ENCODE data around the gene LAMA3.

Gene LAMA3

GRCh38 chr18:23779696-23780303, 90.5 kb downstream of the LAMA3 start:
- no peak for DNase-seq (ENCODE audit: low read depth)

- no peak for DNase-seq (ENCODE audit: low read depth)
Measured at GRCh38 chr18:23784832-23785245, 95.6 kb downstream of the LAMA3 start.

GRCh38 chr18:23793051-23793450, 103.8 kb downstream of the LAMA3 start:
- DNase-seq (ENCODE audit: low read depth): no peak

- DNase-seq (ENCODE audit: low read depth): no peak
Measured at GRCh38 chr18:23793985-23794867, 105.0 kb downstream of the LAMA3 start.

GRCh38 chr18:23798249-23798648, 109.0 kb downstream of the LAMA3 start:
- no peak for DNase-seq (ENCODE audit: low read depth)

- no peak for DNase-seq (ENCODE audit: low read depth)
Measured at GRCh38 chr18:23798824-23799223, 109.6 kb downstream of the LAMA3 start.

- DNase-seq (ENCODE audit: low read depth): no peak
Measured at GRCh38 chr18:23799540-23799939, 110.3 kb downstream of the LAMA3 start.

- no peak for DNase-seq (ENCODE audit: low read depth)
Measured at GRCh38 chr18:23800902-23801301, 111.6 kb downstream of the LAMA3 start.

- no peak for DNase-seq (ENCODE audit: low read depth)
Measured at GRCh38 chr18:23802817-23803216, 113.6 kb downstream of the LAMA3 start.

- DNase-seq (ENCODE audit: low read depth): no peak
Measured at GRCh38 chr18:23803755-23804154, 114.5 kb downstream of the LAMA3 start.

GRCh38 chr18:23805898-23806297, 116.6 kb downstream of the LAMA3 start:
- no peak for DNase-seq (ENCODE audit: low read depth)

GRCh38 chr18:23809415-23809814, 120.2 kb downstream of the LAMA3 start:
- no peak for DNase-seq (ENCODE audit: low read depth)

GRCh38 chr18:23810396-23810795, 121.1 kb downstream of the LAMA3 start:
- DNase-seq (ENCODE audit: low read depth): no peak

- no peak for DNase-seq (ENCODE audit: low read depth)
Measured at GRCh38 chr18:23811176-23811575, 121.9 kb downstream of the LAMA3 start.

- no peak for DNase-seq (ENCODE audit: low read depth)
Measured at GRCh38 chr18:23812546-23813440, 123.5 kb downstream of the LAMA3 start.

- no peak for DNase-seq (ENCODE audit: low read depth)
Measured at GRCh38 chr18:23814991-23815614, 125.8 kb downstream of the LAMA3 start.

GRCh38 chr18:23816021-23816420, 126.8 kb downstream of the LAMA3 start:
- DNase-seq (ENCODE audit: low read depth): no peak

- no peak for DNase-seq (ENCODE audit: low read depth)
Measured at GRCh38 chr18:23816740-23817139, 127.5 kb downstream of the LAMA3 start.

GRCh38 chr18:23819001-23819400, 129.7 kb downstream of the LAMA3 start:
- no peak for DNase-seq (ENCODE audit: low read depth)

- no peak for DNase-seq (ENCODE audit: low read depth)
Measured at GRCh38 chr18:23822590-23823385, 133.5 kb downstream of the LAMA3 start.

- no peak for DNase-seq (ENCODE audit: low read depth)
Measured at GRCh38 chr18:23824240-23824639, 135.0 kb downstream of the LAMA3 start.
